Mesenchymal stem cell (in vitro differentiated cells and primary cell): ENCODE data around the gene GALNT2.

ENCODE experiments used
- DNase-seq: peaks from one replicate; pipeline ENCODE4 v3.0.0-alpha.2; 2013
- H2AFZ ChIP-seq: one replicate; pipeline ENCODE4 v1.6.1; 2013; ENCODE audit warnings: low read depth, mild to moderate bottlenecking, control low read depth, inconsistent platforms, low read length, moderate library complexity
- H2AK5ac ChIP-seq: 2 replicates; pipeline ENCODE4 v1.6.1; 2013; ENCODE audit warnings: low read length, moderate library complexity, mild to moderate bottlenecking, inconsistent platforms; ENCODE audit not compliant: severe bottlenecking
- H2BK120ac ChIP-seq: one replicate; pipeline ENCODE4 v1.6.1; 2013; ENCODE audit warnings: low read depth, mild to moderate bottlenecking, inconsistent platforms, low read length, moderate library complexity
- H2BK12ac ChIP-seq, 2 experiments: one replicate each; pipeline ENCODE4 v1.6.1; 2013; ENCODE audit warnings: inconsistent platforms in 2 of 2, low read length in 2 of 2, mild to moderate bottlenecking in 2 of 2, moderate library complexity in 2 of 2, control low read depth in 1 of 2
- H2BK15ac ChIP-seq: one replicate; pipeline ENCODE4 v1.6.1; 2013; ENCODE audit warnings: mild to moderate bottlenecking, low read depth, inconsistent platforms; ENCODE audit not compliant: poor library complexity, severe bottlenecking
- H2BK5ac ChIP-seq: 2 replicates; pipeline ENCODE4 v1.6.1; 2013; ENCODE audit warnings: low read depth, mild to moderate bottlenecking, low read length, control low read depth, inconsistent platforms; ENCODE audit not compliant: poor library complexity, severe bottlenecking
- H3K14ac ChIP-seq, 2 experiments: one replicate each; pipeline ENCODE4 v1.6.1; 2013; ENCODE audit warnings: inconsistent platforms in 2 of 2, low read length in 2 of 2, control low read depth in 1 of 2, mild to moderate bottlenecking in 1 of 2, moderate library complexity in 1 of 2
- H3K18ac ChIP-seq, 2 experiments: one replicate each; pipeline ENCODE4 v1.6.1; 2013; ENCODE audit warnings: inconsistent platforms in 2 of 2, low read length in 2 of 2, control low read depth in 1 of 2, low read depth in 1 of 2, mild to moderate bottlenecking in 1 of 2
- H3K23ac ChIP-seq, 2 experiments: one replicate each; pipeline ENCODE4 v1.6.1; 2013; ENCODE audit warnings: inconsistent platforms in 2 of 2, low read length in 2 of 2, mild to moderate bottlenecking in 2 of 2, moderate library complexity in 2 of 2, control low read depth in 1 of 2
- H3K27ac ChIP-seq: 2 replicates; pipeline ENCODE4 v1.5.1; 2013; ENCODE audit warnings: mild to moderate bottlenecking, moderate library complexity, low read length, control low read depth, inconsistent platforms; ENCODE audit not compliant: poor library complexity, severe bottlenecking
- H3K27me3 ChIP-seq, 2 experiments: 2 replicates each; pipeline versions ENCODE4 v1.6.1 to v1.7.0; 2013; ENCODE audit warnings: low read length in 2 of 2, mild to moderate bottlenecking in 2 of 2, moderate library complexity in 2 of 2, control low read depth in 1 of 2, inconsistent platforms in 1 of 2; ENCODE audit not compliant: control insufficient read depth in 1 of 2, insufficient read depth in 1 of 2
- H3K36me3 ChIP-seq, 2 experiments: 2 replicates each; pipeline versions ENCODE4 v1.6.1 to v1.7.0; 2013; ENCODE audit warnings: low read length in 2 of 2, control low read depth in 1 of 2, inconsistent platforms in 1 of 2, low read depth in 1 of 2, mild to moderate bottlenecking in 1 of 2; ENCODE audit not compliant: insufficient read depth in 2 of 2, control insufficient read depth in 1 of 2
- H3K4ac ChIP-seq, 2 experiments: one replicate each; pipeline ENCODE4 v1.6.1; 2013; ENCODE audit warnings: inconsistent platforms in 2 of 2, low read length in 2 of 2, mild to moderate bottlenecking in 2 of 2, moderate library complexity in 2 of 2, control low read depth in 1 of 2, low read depth in 1 of 2
- H3K4me1 ChIP-seq: 2 replicates; pipeline ENCODE4 v1.6.1; 2013; ENCODE audit warnings: low read depth, low read length, control low read depth; ENCODE audit not compliant: control insufficient read depth, insufficient read depth
- H3K4me2 ChIP-seq: 2 replicates; pipeline ENCODE4 v1.6.1; 2013; ENCODE audit warnings: low read length, mild to moderate bottlenecking, inconsistent platforms; ENCODE audit not compliant: poor library complexity, severe bottlenecking
- H3K4me3 ChIP-seq, 2 experiments: 2 replicates each; pipeline versions ENCODE4 v1.5.1 to v1.7.0; 2013; ENCODE audit warnings: low read length in 2 of 2, mild to moderate bottlenecking in 2 of 2, control low read depth in 1 of 2, low read depth in 1 of 2; ENCODE audit not compliant: insufficient read depth in 1 of 2
- H3K79me1 ChIP-seq: replicated peaks from 2 replicates; pipeline ENCODE4 v1.6.1; 2013; ENCODE audit warnings: mild to moderate bottlenecking, control low read depth, low read length, inconsistent platforms; ENCODE audit not compliant: poor library complexity, severe bottlenecking
- H3K9ac ChIP-seq: 2 replicates; pipeline ENCODE4 v1.7.0; 2013; ENCODE audit warnings: mild to moderate bottlenecking, low read length, moderate library complexity
- H3K9me3 ChIP-seq: 2 replicates; pipeline ENCODE4 v1.7.0; 2013; ENCODE audit warnings: mild to moderate bottlenecking, low read length; ENCODE audit not compliant: control insufficient read depth
- H4K8ac ChIP-seq: one replicate; pipeline ENCODE4 v1.6.1; 2013; ENCODE audit warnings: inconsistent platforms, mild to moderate bottlenecking, low read length, moderate library complexity
- H4K91ac ChIP-seq: one replicate; pipeline ENCODE4 v1.6.1; 2013; ENCODE audit warnings: mild to moderate bottlenecking, low read length, inconsistent platforms
- WGBS: methylation state at CpG from one replicate; pipeline ENCODE4 v1.1.7; 2013; ENCODE audit warnings: mixed read lengths; 5-methylcytosine and 5-hydroxymethylcytosine counted together

GALNT2 gene

DNA sequence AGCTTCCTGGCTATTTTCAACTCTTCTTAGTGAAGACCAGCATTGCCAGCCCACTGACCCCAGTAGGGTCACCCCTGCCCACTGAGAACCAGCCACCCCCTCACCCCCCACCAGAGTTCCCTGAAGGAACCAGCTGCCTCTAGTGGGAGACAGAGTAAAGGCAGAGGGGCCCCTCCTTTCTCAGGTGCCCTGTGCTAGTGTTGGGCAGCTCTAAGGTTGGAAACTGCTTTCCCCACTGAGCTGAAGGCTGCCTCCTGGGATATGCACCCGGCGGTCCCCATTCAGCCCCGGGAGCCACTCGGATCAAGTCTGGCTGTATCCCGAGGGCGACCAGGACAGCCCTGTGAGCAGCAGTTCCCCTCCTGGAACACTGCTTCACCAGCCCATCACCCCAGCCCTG lies 248.1 kb downstream of the GALNT2 start:
- Histone ChIP-seq H3K14ac (no peak overlapping the region), H3K27ac (no peak overlapping the region), H3K9me3 (no peaks in the 10 kb centered on the region), H3K79me1 (no peaks in the 10 kb centered on the region), H3K23ac (no peak overlapping the region), H3K36me3 (no peaks in the 10 kb centered on the region), H3K4me2 (no peak overlapping the region), H2AK5ac (no peak overlapping the region), H2BK120ac (no peak overlapping the region), H4K91ac (no peak overlapping the region), H3K18ac (no peak overlapping the region), H3K4me1 (no peaks in the 10 kb centered on the region), H3K4ac (no peak overlapping the region), H2BK12ac (no peak overlapping the region), H3K9ac (no peak overlapping the region), H2BK5ac (no peak overlapping the region), H4K8ac (no peak overlapping the region), H2AFZ (no peak overlapping the region), H3K4me3 (no peak overlapping the region), H2BK15ac (no peak overlapping the region), H3K27me3 (peaks cover 9 to 44% of the 10 kb centered on the region in 2 experiments)
- DNase-seq = no peak
- 81% methylated on average over 6 of the region's 6 CpGs for WGBS

GRCh38 chr1:230316864-230317745 lies 250.1 kb downstream of the GALNT2 start:
- Histone ChIP-seq H2BK12ac (no peak overlapping the region), H4K8ac (no peak overlapping the region), H3K9ac (no peak overlapping the region), H3K27ac (no peak overlapping the region), H2BK5ac (no peak overlapping the region), H2AK5ac (no peak overlapping the region), H3K4me3 (no peak overlapping the region), H3K36me3 (no peaks in the 10 kb centered on the region), H3K27me3 (peaks cover 9 to 44% of the 10 kb centered on the region in 2 experiments), H2AFZ (no peak overlapping the region), H3K23ac (no peak overlapping the region), H3K4me2 (no peak overlapping the region), H3K14ac (no peak overlapping the region), H3K79me1 (no peaks in the 10 kb centered on the region), H3K9me3 (no peaks in the 10 kb centered on the region), H3K4ac (no peak overlapping the region), H2BK120ac (no peak overlapping the region), H3K18ac (no peak overlapping the region), H4K91ac (no peak overlapping the region), H3K4me1 (no peaks in the 10 kb centered on the region), H2BK15ac (no peak overlapping the region)
- WGBS = 84% methylated on average over 23 of the region's 23 CpGs
- DNase-seq = no peak

DNA sequence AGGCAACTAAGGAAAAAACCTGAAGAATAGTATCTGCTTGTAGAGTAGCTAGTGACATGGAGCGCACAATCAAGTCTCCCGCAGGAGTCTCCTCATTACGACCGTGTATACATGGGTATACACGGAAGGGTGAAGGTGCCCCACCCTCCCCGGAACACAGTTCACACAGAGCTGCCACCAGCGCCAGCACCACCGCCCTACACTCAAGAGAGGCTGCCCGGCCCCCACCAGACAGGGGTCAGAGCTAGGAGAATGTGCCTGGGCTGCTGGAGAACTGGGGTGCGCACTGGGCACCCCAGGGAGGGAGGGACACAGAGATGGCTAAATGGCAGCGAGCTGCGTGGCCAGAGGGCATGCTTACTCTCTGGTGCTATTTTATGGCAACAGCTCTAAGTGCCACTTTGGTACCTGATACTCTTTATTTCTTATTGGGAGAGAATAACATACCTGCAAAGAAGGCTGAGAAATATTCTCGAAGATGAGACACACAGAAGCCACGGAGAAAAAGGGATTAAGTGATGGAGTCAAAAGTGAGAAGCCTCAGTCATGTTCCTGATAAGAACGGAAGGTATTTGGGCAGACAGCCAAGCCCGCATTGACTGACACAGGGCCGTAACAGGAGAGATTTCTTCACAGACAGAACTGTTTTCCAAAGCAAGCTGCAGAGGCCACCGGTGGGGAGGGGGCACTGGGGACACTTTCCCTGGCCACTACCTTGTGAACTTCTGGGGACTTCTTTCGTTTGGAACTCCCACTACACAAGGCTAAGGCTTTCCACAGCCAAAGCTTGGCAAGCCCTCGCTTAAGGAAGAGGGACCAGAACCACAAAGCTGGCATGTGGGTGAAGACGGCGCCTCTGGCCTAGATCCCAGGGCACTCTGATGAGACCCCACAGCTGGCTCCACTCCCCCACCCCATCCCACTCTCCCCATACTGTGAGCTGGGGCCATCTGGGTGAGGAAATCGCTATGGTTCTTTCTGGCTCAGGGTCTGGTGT lies 251.1 kb downstream of the GALNT2 start:
- no peak for DNase-seq
- no peak overlapping the region for H3K14ac ChIP-seq
- H3K18ac ChIP-seq = no peak overlapping the region
- no peak overlapping the region for H2BK15ac ChIP-seq
- no peaks in the 10 kb centered on the region for H3K9me3 ChIP-seq
- no peak overlapping the region for H2AK5ac ChIP-seq
- H3K27ac ChIP-seq = no peak overlapping the region
- no peak overlapping the region for H3K9ac ChIP-seq
- H3K4ac ChIP-seq = no peak overlapping the region
- H3K4me1 ChIP-seq = no peaks in the 10 kb centered on the region
- no peak overlapping the region for H2BK5ac ChIP-seq
- H3K27me3 ChIP-seq = peaks cover 5 to 38% of the 10 kb centered on the region in 2 experiments
- no peak overlapping the region for H2BK120ac ChIP-seq
- H3K4me3 ChIP-seq = no peak overlapping the region
- H2BK12ac ChIP-seq = no peak overlapping the region
- H3K79me1 ChIP-seq = no peaks in the 10 kb centered on the region
- 84% methylated on average over 21 of the region's 23 CpGs for WGBS
- no peak overlapping the region for H2AFZ ChIP-seq
- H3K36me3 ChIP-seq = no peaks in the 10 kb centered on the region
- no peak overlapping the region for H4K8ac ChIP-seq
- no peak overlapping the region for H4K91ac ChIP-seq
- H3K23ac ChIP-seq = no peak overlapping the region
- H3K4me2 ChIP-seq = no peak overlapping the region
